Activated CD8-positive, alpha-beta memory T cell treated with anti-CD3 and anti-CD28 coated beads, Interleukin-2, amount 50 U/mL, for 1 hour (primary cell): Measurements from ENCODE around the gene VAMP8.
"Not testable (repeated sequence)": the region's sequence is repeated elsewhere in the genome, so short reads cannot be mapped to it uniquely, and the experiment has no call there.

Source experiments
- DNase-seq: peaks from one replicate; pipeline ENCODE4 v3.0.0-alpha.2; 2020; ENCODE audit errors: extremely low read depth

VAMP8 gene

DNA sequence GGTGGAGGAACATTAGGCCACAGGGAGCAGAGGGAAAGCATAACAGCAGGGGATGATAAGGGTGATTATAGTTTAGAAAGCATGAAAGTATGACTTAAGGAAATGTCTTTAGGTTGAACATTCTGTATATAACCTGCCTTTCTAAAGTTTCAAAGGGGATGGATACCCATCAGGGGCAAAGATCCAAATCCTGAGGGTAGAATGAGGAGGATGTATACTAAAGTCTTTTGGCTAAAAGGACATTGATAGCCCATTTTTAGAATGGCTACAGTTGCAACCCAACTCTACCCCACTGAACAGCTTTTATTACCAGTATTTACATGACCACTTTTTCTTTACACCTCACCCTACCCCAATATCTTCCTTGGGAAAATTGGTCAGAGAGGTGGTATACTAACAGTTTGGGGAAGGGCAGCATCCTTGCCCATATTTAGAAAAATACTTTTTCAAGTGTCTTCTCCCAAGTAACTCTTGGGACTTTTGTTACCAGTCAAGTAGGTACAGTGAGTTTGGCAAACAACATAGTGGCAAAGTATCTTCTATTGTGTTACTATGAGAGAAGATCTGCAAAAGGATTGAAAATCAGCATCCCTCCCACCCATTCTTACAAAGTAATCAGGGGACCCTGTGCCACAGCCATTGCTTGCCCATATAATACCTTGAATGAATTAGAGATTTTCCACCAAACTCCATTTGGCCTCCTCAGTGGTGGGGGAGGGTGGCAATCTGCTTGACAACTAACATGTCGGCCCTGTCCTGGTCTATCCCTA is 30.1 kb upstream of the VAMP8 start:
- DNase-seq, result no peak

- no peak for DNase-seq
Observed at GRCh38 chr2:85547859-85548607, 29.4 kb upstream of the VAMP8 start.

DNA sequence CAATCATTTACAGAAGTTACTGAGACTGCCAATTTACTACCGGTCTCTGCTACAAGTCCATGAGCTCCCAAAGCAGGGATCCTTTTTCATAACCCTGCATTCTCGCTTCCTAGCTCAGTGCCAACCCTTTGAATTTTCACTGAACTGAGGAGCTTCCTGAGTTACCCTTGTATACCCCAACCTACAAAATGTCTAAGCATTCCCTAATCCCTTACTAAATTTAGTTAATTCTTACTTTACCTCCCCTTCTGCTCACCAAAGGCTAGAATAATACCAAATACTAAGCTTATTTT is 28.8 kb upstream of the VAMP8 start:
- DNase-seq, result no peak

GRCh38 chr2:85549095-85549494 is 28.3 kb upstream of the VAMP8 start:
- no peak for DNase-seq

- no peak for DNase-seq
Observed at GRCh38 chr2:85549826-85550225, 27.6 kb upstream of the VAMP8 start.

- no peak for DNase-seq
Observed at GRCh38 chr2:85550486-85550885, 26.9 kb upstream of the VAMP8 start.

GRCh38 chr2:85551698-85552678 is 25.4 kb upstream of the VAMP8 start:
- DNase-seq, result peak; percentile 77

GRCh38 chr2:85553184-85553583 is 24.2 kb upstream of the VAMP8 start:
- no peak for DNase-seq

DNA sequence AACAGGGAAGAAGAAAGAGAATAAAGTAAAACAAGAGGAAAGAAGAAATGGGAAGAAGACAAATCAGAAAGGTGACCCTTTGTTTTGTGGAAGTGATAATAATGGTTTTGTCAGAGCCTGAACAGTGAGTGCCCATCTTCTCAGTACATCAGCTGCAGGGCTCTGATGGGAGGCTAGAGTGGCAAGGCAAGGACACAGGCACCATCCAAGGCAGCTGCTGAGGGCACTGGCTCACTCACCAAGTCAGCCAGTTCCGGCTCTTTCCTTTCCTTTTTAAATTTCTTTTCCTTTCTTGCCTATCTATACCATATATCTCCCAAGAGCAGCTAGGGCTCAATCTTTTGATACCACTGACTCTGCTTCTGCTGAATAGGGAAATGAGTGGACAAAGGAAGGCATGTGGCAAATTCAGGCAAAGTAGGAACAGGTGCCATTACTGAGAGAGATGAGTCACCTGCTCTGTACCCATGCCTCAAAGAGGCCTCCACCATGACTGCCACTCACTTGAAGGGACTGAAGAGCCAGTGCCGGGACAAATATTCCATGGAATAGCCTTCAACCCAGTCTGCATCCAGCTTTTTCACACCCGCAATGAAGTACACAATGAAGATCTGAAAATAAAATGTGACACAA is 22.3 kb upstream of the VAMP8 start:
- no peak for DNase-seq

- DNase-seq, result no peak
Observed at GRCh38 chr2:85557130-85557529, 20.3 kb upstream of the VAMP8 start.

DNA sequence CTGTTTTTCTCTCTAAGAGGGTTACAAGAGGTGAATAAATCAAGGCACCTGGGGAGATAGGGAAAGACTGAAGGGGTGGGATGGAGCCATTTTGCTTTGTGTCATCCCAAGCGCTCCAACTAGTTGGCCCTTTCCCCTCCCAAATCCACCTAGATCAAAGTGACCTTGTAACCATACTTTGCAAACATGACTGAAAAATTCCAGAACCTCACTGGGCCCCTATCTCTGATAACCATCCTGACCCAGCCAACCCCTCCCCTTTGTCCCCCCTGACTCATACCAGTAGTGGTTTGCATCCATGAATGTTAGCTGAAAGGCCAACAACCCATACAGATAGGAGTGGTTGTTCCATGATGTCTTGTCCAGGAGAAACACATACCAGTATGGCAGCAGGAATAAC is 19.2 kb upstream of the VAMP8 start:
- no peak for DNase-seq

GRCh38 chr2:85560403-85560726 is 17.0 kb upstream of the VAMP8 start:
- not testable (repeated sequence) for DNase-seq

DNA sequence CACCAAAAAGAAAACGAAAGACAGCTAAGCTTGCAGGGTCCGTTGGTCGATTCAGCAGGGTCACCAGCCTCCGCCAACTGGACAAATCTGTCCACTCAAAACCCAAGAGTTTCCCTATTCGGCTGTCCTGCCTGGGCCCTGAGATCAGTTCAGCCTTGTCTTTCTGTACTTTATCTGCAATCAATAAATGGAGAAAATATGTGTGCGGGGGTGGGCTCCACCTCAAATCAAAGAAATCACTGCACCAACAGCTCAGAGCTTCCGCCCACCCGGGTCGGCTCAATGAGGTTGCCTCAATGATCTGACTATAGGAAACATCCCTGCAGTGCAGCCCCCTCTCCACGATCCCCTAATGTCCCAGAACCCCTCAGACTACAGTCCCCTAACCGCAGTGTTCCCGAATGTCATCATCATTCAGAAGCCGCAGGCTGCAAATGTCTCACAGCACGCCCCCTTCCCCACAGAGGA is 16.5 kb upstream of the VAMP8 start:
- no peak for DNase-seq

GRCh38 chr2:85561280-85562212 is 15.8 kb upstream of the VAMP8 start, which contains the start of gene GGCX:
Gene GGCX, minus strand, starts transcription at chr2:85561493. Its CDS starts 65 bp downstream, at chr2:85561428.
- DNase-seq, result peak; percentile 84

DNA sequence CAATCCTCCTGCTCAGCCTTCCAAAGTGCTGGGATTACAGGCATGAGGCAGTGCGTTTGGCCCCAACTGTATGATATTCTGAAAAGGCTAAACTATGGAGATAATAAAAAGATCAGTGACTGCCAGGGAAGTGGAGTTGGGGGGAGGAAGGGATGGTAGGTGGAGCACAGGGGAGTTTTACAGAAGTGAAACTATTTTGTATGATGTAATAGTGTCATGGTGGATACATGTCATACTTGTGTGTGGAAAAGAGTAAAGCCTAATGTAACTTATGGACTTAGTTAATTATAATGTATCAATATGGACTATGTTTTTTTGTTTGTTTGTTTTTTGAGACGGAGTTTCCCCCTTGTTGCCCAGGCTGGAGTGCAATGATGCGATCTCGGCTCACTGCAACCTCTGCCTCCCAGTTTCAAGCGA is 13.2 kb upstream of the VAMP8 start:
- DNase-seq, result no peak

DNA sequence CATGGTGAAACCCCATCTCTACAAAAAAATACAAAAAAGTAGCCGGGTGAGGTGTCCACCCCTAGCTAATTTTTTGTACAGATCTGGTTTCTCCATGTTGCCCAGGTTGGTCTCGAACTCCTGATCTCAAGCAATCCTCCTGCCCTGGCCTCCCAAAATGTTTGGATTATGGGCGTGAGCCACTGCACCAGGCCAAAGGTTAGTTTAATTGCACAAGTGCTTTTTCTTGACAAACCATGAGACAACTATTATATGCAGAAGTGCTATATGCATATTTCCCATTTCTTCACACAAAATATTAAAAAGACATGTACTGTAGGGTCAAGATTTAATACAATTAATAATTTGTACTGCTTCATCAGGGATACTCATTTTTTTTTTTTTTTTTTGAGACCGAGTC is 11.1 kb upstream of the VAMP8 start:
- no peak for DNase-seq

- no peak for DNase-seq
Observed at GRCh38 chr2:85575739-85576138, 1.6 kb upstream of the VAMP8 start.

DNA sequence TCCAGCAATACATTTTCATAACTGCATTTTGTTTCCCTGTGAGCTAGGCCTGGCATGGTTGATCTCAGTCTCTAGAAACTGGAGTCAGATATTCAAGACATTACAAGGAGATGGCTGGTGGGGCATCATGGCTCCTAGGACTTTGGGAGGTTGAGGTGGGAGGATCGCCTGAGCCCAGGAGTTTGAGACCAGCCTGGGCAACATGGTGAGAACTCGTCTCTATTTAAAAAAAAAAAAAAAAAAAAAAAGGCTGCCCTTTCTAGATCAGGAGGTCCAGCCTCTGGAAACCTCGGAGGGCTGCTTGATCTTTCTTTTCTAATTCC is 362 bp upstream of the VAMP8 start:
- no peak for DNase-seq

DNA sequence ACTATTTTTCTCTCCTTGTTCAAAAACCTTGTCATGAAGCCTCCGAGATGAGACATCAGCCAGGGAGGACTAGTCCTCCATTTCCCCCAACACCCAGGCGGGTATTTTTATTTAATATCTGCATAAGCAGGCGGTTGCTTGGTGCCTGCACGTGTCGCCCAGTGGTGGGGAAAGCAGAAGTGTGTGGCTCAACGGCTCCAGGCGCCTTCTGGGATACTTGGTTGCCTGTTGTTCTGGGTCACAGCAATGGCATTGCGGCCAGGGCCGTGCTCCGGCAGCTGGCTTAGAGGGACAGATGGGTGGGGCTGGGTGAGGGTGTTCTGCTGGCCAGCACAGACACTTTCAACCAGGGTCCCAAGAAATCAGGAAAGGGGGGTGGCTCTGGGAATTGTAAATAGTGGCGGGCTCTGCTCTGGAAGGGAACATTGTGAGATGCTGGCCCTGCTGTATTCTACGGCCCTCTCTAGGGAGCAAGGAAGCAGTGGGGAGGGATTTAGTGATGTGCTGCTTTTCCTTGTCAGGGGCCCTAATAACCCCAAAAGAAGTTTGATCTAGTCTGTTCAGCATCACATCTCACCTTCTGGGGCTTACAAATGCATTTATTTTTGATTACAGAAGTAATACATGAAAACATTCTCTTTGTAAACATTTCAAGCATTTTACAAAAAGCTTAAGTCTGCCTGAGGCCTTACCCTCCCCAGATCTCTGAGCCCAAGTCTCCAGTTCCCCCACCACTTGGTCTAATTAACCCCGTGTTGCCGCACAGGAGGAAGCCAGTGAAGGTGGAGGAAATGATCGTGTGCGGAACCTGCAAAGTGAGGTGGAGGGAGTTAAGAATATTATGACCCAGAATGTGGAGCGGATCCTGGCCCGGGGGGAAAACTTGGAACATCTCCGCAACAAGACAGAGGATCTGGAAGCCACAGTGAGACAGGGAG is 1.1 kb downstream of the VAMP8 start:
- no peak for DNase-seq
